ENCODE measurements around the gene HIF1AN. TPM values are rescaled to one million over a fixed set of nuclear protein-coding genes. Genes with fewer than 3 reads are reported as not detected.

The HIF1AN gene
- total RNA-seq, 4 donors from 2014 or later, result 12.8 to 47.2 (median 21.7) TPM

DNA sequence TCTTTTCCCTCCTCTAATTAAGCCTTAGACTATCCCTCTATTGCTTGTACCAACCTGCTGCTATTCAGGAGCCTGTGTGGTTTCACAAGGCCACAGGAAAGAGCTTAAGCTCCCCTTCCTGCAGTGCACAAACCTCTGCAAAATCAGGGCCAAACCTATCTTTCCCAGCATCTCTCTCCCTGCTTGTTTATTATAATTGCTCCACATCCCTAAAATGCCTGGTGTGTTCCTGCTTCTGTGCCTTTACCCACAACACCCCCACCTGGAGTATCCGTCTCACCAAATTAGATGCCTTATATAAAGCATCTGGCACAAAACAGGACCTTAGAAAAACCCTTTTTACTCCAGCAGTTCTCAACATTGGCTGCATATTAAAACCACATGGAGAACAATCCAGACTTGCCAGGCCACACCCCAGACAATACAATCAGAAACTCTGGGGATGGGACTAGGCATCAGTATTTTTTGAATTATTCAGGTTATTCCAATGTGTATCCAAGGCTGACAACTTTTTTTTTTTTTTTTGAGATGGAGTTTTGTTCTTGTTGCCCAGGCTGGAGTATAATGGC is 32.7 kb upstream of the HIF1AN start:
- H3K4me1 ChIP-seq, result no peaks in the 10 kb centered on the region
- H3K27me3 ChIP-seq, result no peaks in the 10 kb centered on the region
- peaks cover 0 to 12% (median 4%) of the 10 kb centered on the region in 4 donors for H3K36me3 ChIP-seq
- in situ Hi-C loops (cut with MboI; ENCODE audit: low pct_ligation_motif_present in 1 of 4, low pct_unique_long_range_greater_than_20kb in 1 of 4, low sequenced_read_pairs in 3 of 4) (loop anchor here in 2 of 4 donors (25.0 kb wide), 1 partner anchor 166 kb away; the partner anchor contains the start of genes PKD2L1 (in 2 of the 2) and SCD (in 2 of the 2)), intact Hi-C loops (cut with DNase I; ENCODE audit: low total_unique reads) (no loop called here)
- no peak overlapping the region for H3K27ac ChIP-seq
- TF ChIP-seq EP300 (IDR thresholded peaks at IDR 0.05; ENCODE audit: low read depth), result no peak
- no peak for TF ChIP-seq POLR2A (IDR thresholded peaks at IDR 0.05)
- no peak for TF ChIP-seq POLR2AphosphoS5 (IDR thresholded peaks at IDR 0.05)
- TF ChIP-seq, protein P1, sequence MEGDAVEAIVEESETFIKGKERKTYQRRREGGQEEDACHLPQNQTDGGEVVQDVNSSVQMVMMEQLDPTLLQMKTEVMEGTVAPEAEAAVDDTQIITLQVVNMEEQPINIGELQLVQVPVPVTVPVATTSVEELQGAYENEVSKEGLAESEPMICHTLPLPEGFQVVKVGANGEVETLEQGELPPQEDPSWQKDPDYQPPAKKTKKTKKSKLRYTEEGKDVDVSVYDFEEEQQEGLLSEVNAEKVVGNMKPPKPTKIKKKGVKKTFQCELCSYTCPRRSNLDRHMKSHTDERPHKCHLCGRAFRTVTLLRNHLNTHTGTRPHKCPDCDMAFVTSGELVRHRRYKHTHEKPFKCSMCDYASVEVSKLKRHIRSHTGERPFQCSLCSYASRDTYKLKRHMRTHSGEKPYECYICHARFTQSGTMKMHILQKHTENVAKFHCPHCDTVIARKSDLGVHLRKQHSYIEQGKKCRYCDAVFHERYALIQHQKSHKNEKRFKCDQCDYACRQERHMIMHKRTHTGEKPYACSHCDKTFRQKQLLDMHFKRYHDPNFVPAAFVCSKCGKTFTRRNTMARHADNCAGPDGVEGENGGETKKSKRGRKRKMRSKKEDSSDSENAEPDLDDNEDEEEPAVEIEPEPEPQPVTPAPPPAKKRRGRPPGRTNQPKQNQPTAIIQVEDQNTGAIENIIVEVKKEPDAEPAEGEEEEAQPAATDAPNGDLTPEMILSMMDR (IDR thresholded peaks at IDR 0.05), result no peak
- H3K9me3 ChIP-seq, result no peaks in the 10 kb centered on the region
- no peak overlapping the region for H3K4me3 ChIP-seq
- 96 to 100% methylated on average over 1 of the region's 1 CpG for WGBS, 2 donors (ENCODE audit: low coverage in 1 of 2)
- DNase-seq, result no peak

DNA sequence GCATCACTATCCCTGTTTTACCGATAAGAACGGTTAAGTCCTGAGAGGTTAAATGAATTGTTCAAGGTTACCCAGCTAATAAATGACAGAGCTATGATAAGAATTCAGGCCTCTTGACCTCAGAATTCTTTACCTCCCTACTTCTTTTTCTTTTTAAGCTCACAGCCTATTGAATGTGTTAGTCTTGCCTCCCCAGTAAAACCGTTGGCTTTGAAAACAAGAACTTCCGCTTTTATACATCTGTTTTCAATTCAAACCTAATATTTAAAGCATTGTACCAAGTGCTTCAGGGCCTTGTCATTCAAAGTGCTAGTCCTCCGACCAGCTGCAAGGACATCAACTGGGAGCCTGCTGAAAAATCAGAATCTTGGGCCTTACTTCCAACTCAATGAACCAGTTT is 31.6 kb upstream of the HIF1AN start:
- Histone ChIP-seq H3K36me3 (peaks cover 0 to 12% (median 2%) of the 10 kb centered on the region in 4 donors), H3K9me3 (no peaks in the 10 kb centered on the region), H3K27me3 (no peaks in the 10 kb centered on the region), H3K27ac (no peak overlapping the region), H3K4me3 (no peak overlapping the region), H3K4me1 (no peaks in the 10 kb centered on the region)
- in situ Hi-C loops (cut with MboI; ENCODE audit: low pct_ligation_motif_present in 1 of 4, low pct_unique_long_range_greater_than_20kb in 1 of 4, low sequenced_read_pairs in 3 of 4), result loop anchor here in 2 of 4 donors (25.0 kb wide), 1 partner anchor 167 kb away; the partner anchor contains the start of genes PKD2L1 (in 2 of the 2) and SCD (in 2 of the 2)
- DNase-seq, result no peak
- intact Hi-C loops (cut with DNase I; ENCODE audit: low total_unique reads), result no loop called here
- 82 to 87% methylated on average over 5 of the region's 5 CpGs for WGBS, 2 donors (ENCODE audit: low coverage in 1 of 2)
- TF ChIP-seq EP300 (IDR thresholded peaks at IDR 0.05; ENCODE audit: low read depth) (no peak), POLR2A (IDR thresholded peaks at IDR 0.05) (no peak), POLR2AphosphoS5 (IDR thresholded peaks at IDR 0.05) (no peak)
- TF ChIP-seq, protein P1 (IDR thresholded peaks at IDR 0.05), result no peak

DNA sequence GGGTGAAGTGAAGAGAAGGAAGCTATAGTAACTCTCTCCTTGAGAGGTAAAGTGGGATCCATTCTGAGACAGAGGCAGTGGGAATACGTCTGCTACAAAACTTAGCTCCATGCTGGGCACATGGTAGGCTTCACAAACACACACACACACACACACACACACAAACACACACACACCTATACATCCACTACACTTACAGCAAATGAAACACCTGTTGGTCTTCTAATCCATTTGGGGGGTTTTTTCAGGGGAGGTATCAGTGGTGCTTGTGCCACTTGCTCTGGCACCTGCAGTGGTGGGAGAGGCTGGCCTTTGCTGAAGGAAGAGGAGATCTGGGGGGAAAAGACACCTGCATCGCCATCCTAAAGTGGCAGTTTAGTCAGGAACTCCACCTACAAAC is 30.6 kb upstream of the HIF1AN start:
- Histone ChIP-seq H3K27me3 (no peaks in the 10 kb centered on the region), H3K27ac (no peak overlapping the region), H3K4me3 (no peak overlapping the region), H3K9me3 (no peaks in the 10 kb centered on the region), H3K4me1 (no peaks in the 10 kb centered on the region), H3K36me3 (peaks cover 0 to 8% (median 0%) of the 10 kb centered on the region in 4 donors)
- in situ Hi-C loops (cut with MboI; ENCODE audit: low pct_ligation_motif_present in 1 of 4, low pct_unique_long_range_greater_than_20kb in 1 of 4, low sequenced_read_pairs in 3 of 4) (loop anchor here in 2 of 4 donors (25.0 kb wide), 1 partner anchor 168 kb away; the partner anchor contains the start of genes PKD2L1 (in 2 of the 2) and SCD (in 2 of the 2)), intact Hi-C loops (cut with DNase I; ENCODE audit: low total_unique reads) (no loop called here)
- no peak for DNase-seq
- no peak for TF ChIP-seq POLR2A (IDR thresholded peaks at IDR 0.05)
- TF ChIP-seq, protein P1 (IDR thresholded peaks at IDR 0.05), result no peak
- TF ChIP-seq EP300 (IDR thresholded peaks at IDR 0.05; ENCODE audit: low read depth), result no peak
- TF ChIP-seq POLR2AphosphoS5 (IDR thresholded peaks at IDR 0.05), result no peak
- WGBS, 2 donors (ENCODE audit: low coverage in 1 of 2), result 98 to 100% methylated on average over 1 to 2 of the region's 2 CpGs

DNA sequence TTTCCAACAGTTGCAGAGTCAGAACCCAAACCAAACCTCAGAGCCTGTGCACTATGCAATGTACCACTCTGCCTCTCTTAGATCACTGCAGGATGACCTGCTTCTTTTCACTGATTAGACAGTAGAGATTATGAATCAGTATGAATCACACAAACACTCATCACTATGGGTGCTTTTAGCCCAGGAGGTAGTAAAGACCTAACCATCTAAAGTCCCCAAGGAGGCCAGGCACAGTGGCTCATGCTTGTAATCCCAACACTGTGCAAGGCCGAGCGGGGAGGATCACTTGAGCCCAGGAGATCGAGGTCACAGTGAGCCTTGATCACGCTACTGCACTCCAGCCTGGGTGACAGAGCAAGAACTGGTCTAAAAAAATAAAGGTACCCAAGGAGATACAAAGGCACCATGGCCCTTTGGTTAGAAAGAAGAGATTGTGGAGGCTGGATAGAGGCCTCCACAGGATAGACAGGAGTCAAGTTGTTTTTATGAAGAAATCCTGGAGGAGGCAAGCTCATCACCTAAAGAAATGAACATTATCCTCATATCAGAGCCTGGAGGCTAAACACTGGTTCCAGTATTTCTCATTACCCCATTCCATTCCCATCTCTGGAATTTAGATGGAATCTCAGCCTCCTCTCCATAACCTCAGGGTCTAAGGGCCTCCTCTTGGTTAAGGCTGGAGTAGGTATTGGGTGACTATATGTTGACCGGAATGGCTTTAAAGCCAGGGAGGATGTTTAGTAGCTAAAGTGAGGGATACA is 29.0 kb upstream of the HIF1AN start:
- TF ChIP-seq, protein P1 (IDR thresholded peaks at IDR 0.05), result no peak
- TF ChIP-seq EP300 (IDR thresholded peaks at IDR 0.05; ENCODE audit: low read depth) (no peak), POLR2A (IDR thresholded peaks at IDR 0.05) (no peak), POLR2AphosphoS5 (IDR thresholded peaks at IDR 0.05) (no peak)
- in situ Hi-C loops (cut with MboI; ENCODE audit: low pct_ligation_motif_present in 1 of 4, low pct_unique_long_range_greater_than_20kb in 1 of 4, low sequenced_read_pairs in 3 of 4) (loop anchor here in 2 of 4 donors (25.0 kb wide), 1 partner anchor 169 kb away; the partner anchor contains the start of genes PKD2L1 (in 2 of the 2) and SCD (in 2 of the 2)), intact Hi-C loops (cut with DNase I; ENCODE audit: low total_unique reads) (no loop called here)
- no peak for DNase-seq
- Histone ChIP-seq H3K4me3 (no peak overlapping the region), H3K27ac (no peak overlapping the region), H3K27me3 (no peaks in the 10 kb centered on the region), H3K4me1 (no peaks in the 10 kb centered on the region), H3K36me3 (no peaks in the 10 kb centered on the region), H3K9me3 (no peaks in the 10 kb centered on the region)
- WGBS, 2 donors (ENCODE audit: low coverage in 1 of 2), result 97% methylated on average over 5 of the region's 5 CpGs; no CpG with 5 or more reads in 1 of the 2 donors

All from transverse colon (tissue), 4 donors.